Omental fat pad (tissue), 4 donors: ENCODE measurements around the gene APBB2. TPM values are rescaled to one million over a fixed set of nuclear protein-coding genes. Genes with fewer than 3 reads are reported as not detected.

Experiments
- ATAC-seq: fragments of 150-250 bp; one replicate; pipeline ENCODE4 v1.9.1; 2016; ENCODE audit warnings: mild to moderate bottlenecking, moderate library complexity; ENCODE audit not compliant: low FRiP score
- DNase-seq: peaks from one replicate; pipeline ENCODE4 v3.0.0-alpha.2; 2019; ENCODE audit warnings: low spot score
- CTCF ChIP-seq, 3 donors: fragments of 450-650 bp; IDR thresholded peaks; one replicate each; pipeline ENCODE4 v1.5.1; 2016 to 2017; ENCODE audit warnings: antibody characterized with exemption in 3 of 3, mild to moderate bottlenecking in 3 of 3, moderate library complexity in 2 of 3
- total RNA-seq, 4 donors: library from RNA; depleted of rRNA; stranded (reverse); fragments of >200 nt; gene quantifications; one replicate each; pipeline ENCODE4 v1.1.0, GENCODE V29; 2016

APBB2 gene
- total RNA-seq, 4 donors from 2014 or later = 76.6 to 138 (median 113) TPM

- TF ChIP-seq CTCF (IDR thresholded peaks at IDR 0.05) = no peak
- ATAC-seq = peak; percentile 37
These were observed 38.0 kb downstream of the APBB2 start for GRCh38 chr4:41176340-41176739.

GRCh38 chr4:41175794-41176193 lies 38.5 kb downstream of the APBB2 start:
- no peak for TF ChIP-seq CTCF (IDR thresholded peaks at IDR 0.05)
- ATAC-seq = no peak
- DNase-seq = no peak

More at GRCh38 chr4:41176340-41176739, 38.0 kb downstream of the APBB2 start:
- no peak for DNase-seq

GRCh38 chr4:41174444-41174843 lies 39.9 kb downstream of the APBB2 start:
- no peak for ATAC-seq
- TF ChIP-seq CTCF (IDR thresholded peaks at IDR 0.05) = no peak
- no peak for DNase-seq

GRCh38 chr4:41172786-41173185 lies 41.6 kb downstream of the APBB2 start:
- no peak for DNase-seq
- no peak for TF ChIP-seq CTCF (IDR thresholded peaks at IDR 0.05)
- ATAC-seq = no peak

GRCh38 chr4:41169256-41169800 lies 45.0 kb downstream of the APBB2 start:
- DNase-seq = no peak
- ATAC-seq = no peak
- TF ChIP-seq CTCF (IDR thresholded peaks at IDR 0.05) = no peak

- DNase-seq = no peak
- no peak for ATAC-seq
- TF ChIP-seq CTCF (IDR thresholded peaks at IDR 0.05) = no peak
These were observed 47.2 kb downstream of the APBB2 start for GRCh38 chr4:41167191-41167590.

- no peak for DNase-seq
- ATAC-seq = no peak
- no peak for TF ChIP-seq CTCF (IDR thresholded peaks at IDR 0.05)
These were observed 49.9 kb downstream of the APBB2 start for GRCh38 chr4:41164405-41164804.
